Germinal center (tissue), 1 donor: ENCODE data around the gene VSTM2B.

ENCODE experiments used
- DNase-seq: peaks from one replicate; pipeline ENCODE4 v3.0.0; 2012; ENCODE audit warnings: mixed read lengths, low spot score

The VSTM2B gene

DNA sequence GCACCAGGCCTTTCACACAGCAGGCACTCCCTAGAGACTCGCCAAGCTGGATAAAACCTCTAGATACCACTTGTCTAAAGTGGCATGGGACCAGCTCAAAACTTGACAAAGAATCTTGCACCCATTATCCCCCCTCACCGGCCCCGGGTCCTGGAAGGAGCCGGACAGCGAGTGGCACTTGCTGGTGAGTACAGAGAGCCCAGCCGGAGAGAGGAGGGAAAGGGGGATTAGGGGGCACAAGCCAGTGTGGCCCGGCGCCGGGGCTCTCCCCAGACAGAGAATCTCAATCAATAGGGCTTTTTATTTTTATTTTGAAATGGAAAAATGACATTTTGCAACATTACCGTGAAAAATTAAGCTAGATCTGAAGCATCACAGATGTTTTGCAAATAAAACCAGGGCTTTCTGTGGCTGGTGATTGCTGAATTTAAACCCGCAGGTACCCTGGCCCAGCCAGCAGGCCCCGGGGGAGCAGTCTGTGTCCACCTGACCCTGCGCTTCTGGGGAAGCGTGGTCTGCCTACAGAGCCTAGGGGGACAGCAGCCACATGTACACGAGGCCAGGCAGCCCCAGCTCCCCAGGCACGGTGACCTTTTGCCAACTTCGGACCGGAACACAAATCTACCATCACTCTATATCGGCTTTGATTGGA is 10.0 kb upstream of the VSTM2B start:
- no peak for DNase-seq

DNA sequence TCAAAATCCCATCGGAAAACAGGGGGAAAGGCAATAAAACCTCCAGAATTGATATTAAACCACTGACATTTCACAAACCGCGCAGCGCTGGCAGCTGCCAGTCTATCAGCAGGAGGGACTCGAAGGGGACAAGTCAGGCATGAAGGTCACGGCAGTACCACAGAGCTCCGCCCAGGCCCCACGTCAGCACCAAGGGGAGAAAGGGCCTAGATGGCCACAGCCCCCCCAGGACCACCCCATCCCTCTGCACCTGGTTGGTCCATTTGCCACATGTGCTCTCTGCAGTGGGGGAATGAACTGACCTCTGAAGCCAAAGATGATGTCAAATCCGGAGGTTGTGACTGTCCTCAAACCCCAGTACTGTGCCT is 9.5 kb upstream of the VSTM2B start:
- no peak for DNase-seq

DNA sequence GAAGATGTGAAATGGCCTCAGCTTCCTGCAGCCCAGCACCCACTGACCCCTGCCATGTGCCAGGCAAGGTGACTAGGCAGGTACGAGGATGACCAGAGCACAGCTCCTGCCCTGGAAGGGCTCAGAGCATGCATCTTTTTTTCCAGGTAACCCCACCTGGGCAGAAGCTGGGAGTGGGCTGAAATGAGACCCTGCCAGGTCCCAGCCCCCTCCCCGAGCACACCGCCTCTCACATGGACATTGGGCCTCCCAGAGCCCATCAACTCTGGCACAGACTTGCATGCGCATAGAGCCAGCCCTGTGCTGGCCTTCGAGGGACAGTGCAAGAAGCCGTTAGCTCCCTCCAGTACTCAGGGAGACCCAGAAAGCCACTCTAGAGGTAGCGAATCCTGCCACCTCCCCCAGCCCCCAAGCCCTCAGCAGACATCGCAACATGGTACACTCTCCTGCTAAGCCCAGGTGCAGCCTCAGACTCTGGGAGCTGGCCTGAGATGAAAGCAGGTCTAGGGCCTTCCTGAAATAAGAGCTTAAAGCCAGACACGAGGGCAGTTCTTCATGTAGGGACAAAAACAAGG is 8.9 kb upstream of the VSTM2B start:
- no peak for DNase-seq

DNA sequence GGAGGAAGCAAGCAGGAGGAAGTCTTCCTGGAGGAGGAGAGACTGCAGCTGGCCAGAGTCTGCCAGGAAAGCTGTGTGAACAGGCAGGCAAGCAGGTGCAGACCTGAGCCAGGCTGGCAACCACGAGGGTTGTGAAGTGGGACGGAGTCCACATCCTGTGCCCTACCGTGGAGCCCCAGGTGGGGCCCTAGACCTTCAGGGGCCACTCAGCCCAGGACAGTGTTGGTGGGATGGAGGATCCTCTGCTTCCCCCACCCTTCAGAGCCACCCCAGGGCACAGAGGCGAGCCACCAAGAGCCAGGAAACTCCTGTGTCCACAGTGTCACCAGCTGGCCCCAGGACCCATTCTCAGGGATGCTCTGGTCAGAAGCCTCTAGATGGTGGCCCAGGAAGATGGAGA is 8.4 kb upstream of the VSTM2B start:
- DNase-seq = no peak

DNA sequence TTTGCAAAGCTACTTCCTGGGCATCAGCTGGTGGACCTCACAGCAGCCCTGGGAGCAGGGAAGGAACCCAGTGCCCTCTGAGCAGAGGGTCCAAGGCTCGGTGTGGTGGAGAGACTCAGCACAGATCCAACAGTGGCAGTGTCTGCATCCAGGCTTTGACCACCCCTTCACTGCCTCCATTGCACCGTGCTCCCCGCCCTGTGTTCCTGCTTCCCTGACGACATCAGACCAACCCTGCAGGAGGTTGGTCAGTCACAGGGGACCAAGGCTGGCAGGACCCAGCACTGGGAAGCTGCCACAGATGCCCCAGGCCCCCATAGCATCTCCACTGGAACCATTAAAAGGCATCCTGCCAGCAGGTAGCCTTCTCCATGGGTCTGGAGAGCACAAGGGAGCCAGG is 7.8 kb upstream of the VSTM2B start:
- no peak for DNase-seq

DNA sequence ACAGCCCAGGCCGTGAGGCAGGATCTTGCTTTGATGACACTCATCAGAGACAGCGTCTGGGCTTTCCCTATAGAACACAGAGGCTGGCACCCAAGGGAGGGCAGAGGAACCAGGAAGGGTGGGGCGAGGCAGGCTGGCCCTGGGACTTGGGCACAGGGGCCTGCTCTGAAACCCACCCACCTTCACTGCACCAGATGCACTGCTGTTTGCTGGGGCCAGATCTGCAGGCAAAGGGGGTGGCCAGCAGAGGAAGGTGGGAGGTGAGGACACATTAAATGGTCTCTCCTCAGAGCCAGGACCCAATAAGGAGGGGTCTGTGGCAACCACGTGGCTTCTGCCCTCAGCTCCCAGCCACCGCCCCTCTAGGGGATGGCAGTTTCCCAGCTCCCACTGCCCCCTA is 6.6 kb upstream of the VSTM2B start:
- no peak for DNase-seq

DNA sequence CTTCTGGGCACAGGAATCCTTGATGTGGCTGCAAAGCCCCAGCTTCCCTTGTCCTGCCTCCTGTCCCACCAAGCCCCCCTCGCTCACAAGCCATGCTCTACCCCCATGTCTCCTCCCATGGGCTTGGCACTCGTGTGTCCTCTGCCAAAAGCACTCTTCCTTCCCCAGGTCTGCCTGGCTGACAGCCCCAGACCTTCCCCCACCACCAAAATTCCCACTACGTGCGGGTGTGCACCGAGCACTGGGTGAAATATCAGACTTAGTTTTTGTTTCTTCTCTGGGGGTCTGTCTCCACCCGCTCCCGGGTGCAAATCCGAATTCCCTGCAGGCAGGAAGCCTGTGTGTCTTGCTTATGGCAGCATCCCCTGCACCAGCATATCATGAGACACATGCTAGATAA is 5.9 kb upstream of the VSTM2B start:
- no peak for DNase-seq

DNA sequence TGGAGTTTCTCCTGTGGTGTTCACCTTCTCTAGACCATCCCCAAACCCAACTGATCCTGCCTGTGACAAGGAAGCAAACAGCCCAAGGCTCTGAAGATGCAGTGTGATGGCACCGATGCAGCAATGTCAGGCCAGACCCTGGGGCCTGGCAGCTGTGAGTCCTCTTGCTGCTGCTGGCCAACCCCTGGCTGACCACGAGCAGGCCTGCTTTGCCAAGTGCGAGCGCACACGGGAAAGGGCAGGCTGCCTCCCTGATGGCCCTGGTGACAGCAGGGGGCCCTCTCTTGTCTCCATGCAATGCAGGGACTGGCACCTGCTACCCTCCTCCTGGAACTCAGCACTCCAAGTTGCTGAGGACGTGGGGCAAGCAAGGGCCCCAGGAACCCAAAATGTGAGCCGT is 5.4 kb upstream of the VSTM2B start:
- no peak for DNase-seq

DNA sequence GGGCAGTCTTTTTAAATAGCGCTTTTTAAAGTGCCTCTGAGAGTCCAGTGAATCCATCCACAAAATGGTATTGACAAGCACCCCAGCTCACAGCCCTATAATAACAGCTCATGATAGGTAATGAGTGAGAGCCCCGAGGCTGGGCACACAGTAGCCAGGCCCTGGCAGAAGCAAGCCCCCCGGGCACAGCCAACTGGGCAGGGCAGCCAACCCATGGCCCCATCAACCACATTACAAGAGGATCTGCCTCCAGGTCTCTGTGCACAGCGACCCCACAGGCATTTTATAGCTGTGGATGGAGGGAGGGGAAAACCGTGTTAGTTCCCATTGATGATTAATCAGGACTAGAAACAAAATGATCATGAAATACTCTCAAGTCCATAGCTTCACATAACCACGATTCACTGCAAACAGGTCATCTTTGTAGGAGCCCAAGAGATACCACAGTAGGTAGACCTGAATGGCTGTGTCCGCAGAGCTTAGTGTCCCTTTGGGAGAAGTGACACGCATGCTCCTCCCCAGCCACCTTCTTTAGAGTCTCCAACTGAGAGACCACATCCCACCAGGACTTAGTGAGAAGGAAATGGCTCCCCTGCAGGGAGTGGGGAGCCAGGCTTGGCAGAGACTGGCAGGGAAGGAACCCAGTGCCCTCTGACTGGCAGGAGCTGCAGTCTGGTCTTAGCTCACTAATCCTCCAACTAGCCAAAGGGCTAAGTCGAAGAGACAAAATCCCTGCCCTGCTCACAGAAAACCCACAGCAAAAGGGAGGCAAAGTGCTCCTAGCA is 4.3 kb upstream of the VSTM2B start:
- DNase-seq = no peak

DNA sequence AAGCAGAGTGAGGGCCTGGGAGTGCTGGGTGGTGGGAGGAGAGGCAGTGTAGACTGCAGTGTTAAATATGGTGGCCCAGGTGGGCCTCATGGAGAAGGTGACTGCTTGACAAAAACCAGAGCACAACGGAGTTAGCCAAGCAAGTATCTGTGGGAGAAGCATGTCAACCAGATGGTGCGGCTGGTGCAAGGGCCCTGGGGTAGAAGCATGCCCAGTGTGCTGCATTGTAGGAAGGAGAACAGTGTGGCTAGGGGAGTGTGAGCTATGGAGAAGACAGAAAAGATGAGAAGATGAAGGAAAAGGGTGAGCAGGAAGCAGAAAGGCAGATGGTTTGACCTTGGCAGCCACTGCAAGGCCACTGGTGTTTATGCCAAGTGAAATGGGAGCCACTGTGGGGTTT is 2.2 kb upstream of the VSTM2B start:
- no peak for DNase-seq

DNA sequence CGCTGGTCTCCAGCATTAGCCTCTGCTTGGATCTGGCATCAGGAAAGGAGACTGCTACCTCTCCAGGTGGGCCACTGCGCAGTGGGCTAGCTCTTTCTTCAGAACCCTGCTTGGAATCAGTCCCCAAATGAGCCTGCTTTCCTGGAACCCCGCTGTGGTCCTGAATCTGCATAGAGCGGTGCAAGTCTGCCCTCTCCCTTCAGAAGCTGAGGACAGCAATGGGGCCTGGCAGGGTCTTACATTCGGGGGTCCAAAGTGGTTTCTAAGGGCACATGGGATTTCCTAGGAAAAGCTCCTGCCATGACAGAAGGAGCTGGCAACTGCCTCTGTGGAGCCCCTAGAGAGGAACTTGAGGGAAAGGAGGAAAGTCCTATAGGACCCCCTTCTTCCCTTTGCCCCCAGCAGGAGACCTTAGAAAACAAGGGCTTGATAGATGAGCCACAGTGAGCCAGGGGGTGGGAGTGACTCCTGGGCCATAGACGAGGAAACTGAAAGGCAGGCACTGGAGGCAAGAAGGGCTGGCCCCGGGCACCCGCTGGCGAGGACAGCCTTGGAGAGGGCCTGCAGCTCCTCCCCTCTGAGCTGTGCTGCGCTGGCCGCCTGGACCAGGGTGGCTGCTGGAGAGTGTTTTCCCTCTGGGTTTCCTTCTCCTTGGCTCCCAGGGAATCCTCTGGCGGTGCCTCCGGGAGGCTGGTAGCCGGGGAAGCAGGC is 1.4 kb upstream of the VSTM2B start:
- DNase-seq = no peak

DNA sequence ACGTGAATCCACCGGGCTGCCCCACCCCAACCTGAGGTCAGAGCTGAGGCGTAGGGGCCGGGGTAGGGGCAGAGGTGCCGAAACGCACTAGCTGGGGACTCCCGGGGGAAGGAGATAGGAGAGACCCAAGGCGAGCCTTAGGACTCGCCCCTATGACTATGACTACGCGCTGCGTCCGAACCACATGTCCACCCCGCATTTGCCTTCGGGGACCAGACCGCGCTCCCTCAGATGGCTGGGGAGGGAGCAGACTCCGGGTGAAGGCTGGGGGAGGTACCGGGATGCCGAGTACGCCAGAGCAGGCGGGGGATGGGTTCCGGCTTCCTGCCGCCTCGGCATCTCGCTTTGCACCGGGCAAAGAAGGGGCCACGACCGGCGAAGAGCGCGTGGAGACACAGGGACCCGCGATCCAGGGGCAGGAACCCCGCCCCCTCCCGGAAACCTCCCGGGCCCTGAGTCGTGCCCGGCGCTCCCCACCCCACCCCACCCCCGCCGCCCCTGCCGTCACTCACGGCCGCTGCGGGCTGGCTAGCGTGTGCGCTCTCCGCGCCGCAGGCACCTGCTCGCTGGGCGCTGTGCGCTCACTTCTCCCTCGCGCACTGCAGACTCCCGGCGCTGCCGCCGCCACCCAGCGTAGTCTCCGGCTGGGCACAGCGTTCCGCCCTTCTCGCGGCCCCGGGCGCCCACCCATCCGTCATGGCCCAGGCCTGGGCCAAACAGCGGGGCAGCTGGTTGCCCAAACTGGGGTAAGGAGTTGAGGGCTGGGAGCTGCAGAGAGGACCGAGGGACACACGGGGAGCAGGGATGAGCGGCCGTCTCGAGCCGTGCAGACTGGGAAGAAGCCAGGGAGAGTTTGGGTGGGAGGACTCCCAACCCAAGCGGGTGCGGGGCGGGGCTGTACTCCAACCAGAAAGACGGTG is 622 bp upstream of the VSTM2B start:
- no peak for DNase-seq

DNA sequence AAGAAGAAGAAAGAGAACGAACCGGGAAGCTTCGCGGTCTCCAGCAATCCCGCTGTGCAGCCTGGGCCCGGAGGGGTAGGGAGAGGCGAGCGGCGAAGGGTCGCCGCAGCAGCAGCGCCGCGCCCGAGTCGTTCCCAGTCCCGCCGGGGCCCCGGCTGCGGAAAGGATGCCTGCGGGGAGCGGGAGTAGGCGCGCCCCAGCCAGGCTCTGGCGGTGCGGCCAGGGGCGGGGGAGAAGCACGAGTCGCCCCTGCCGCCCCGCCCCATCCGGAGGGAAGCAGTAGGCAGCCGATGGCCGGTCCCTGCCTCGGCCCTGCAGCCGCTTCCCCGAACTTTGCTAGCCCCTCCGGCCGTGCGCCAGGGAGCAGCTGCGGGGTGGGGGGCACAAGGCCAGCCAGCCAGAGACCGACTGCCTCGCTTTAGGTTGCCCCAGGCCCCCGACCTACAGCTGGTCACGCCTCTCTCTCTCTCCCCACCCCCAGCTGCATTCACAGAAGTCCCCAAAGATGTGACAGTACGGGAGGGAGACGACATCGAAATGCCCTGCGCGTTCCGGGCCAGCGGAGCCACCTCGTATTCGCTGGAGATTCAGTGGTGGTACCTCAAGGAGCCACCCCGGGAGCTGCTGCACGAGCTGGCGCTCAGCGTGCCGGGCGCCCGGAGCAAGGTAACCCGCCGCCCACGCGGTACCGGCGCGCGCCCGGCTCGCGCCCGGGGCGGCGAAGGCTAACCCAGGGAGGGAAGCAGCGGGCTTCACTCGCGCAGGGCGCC is 1.1 kb downstream of the VSTM2B start:
- DNase-seq = peak; percentile 29

DNA sequence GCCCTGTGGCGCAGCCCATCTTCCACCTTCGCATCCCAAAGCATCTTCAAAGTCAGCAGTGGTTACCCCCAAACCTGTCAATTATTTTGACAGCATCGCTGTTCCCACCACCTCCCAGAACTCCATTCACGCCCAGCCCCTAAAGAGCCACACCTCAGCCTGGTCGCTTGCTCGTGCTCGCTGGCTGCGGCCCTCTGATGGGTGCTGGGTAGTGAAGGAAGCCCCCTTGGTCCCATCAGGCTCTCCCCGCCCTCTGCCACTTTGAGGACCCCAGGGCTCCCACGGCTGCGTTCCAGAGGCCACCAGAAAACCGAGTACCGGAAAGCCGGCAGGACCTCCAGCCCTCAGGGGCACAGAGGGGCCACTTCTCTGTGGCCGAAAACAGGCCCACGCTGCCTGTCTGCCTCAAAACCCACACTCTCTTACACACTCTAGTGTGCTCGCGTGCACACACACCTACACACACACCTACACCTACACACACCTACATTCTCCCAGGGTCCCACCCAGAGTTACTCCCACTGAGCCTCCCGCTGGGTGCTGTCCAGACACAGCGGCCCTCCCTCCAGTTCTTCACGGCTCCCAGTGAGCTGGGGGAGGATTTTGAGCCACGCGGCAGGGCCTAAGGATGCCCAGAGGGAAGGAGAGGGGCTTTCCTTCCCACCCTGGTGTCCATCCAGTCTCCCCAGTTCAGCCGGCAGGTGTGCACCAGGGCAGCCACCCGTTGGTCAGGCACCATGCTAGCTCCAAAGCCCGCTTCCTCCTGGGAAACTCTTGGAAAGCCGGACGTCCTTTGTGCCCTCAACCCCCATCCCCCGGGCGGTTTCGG is 1.9 kb downstream of the VSTM2B start:
- DNase-seq = no peak

DNA sequence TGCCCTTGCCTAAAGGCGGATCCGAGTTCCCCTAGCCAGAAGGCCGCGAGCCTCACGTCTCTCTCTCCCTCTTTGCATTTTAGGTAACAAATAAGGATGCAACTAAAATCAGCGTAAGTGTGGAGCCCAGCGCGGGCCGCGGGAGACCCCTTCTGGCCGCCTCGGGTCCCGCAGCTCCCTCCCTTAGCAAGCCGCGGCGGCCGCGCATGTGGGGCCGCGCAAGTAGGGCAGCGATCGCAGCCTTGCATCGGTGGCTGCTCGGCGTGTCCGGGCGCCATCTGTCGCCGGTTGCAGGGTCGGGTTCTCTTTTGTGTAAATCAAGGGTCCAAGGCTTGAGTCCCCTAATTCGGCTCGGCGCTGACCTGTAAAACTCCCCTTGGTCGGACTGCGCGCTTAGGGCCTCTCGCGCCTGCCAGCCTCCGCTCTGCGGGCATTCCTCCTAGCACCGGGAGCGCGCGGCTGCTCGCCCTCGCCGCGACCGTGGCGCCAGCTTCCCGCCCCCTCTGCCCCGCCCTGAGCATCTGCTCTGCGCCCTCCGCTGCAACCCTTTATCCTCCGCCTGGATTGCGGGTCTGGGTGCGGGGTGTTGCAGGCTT is 2.7 kb downstream of the VSTM2B start:
- peak; percentile 85 for DNase-seq

DNA sequence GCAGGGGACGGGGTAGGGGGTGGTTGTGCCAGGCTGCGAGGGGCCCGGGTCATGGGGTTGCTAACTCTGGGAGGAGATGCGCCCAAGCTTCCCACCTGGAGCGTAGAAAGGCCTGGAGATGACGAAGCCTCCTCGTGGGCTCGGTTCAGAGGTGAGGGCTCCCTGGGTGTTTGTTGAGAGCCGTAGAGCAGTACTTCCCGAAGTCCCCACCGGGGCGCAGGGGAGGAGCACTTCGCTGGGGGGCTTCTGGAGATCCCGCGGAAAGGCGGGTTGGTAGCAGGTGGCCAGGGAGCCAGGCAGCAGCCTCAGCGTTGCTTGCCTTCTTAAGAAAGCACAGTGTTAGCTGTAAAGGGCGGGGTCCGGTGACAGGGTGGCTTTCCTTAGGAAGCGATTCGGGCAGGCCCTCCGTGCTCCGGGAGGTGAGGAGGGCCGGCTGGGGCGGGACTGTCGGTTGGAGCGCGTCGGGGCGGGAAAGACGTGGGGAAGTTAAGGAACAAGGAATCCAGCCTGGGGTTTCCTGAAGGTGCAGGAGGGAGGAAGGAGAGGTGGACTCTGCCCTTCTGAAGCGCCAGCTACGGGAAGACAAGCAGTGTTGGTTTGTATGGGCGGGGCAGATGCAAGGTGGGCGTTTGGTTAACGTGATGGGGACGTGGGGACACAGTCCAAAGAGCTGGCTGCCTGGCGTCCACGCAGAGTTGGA is 3.3 kb downstream of the VSTM2B start:
- peak; percentile 23 for DNase-seq

DNA sequence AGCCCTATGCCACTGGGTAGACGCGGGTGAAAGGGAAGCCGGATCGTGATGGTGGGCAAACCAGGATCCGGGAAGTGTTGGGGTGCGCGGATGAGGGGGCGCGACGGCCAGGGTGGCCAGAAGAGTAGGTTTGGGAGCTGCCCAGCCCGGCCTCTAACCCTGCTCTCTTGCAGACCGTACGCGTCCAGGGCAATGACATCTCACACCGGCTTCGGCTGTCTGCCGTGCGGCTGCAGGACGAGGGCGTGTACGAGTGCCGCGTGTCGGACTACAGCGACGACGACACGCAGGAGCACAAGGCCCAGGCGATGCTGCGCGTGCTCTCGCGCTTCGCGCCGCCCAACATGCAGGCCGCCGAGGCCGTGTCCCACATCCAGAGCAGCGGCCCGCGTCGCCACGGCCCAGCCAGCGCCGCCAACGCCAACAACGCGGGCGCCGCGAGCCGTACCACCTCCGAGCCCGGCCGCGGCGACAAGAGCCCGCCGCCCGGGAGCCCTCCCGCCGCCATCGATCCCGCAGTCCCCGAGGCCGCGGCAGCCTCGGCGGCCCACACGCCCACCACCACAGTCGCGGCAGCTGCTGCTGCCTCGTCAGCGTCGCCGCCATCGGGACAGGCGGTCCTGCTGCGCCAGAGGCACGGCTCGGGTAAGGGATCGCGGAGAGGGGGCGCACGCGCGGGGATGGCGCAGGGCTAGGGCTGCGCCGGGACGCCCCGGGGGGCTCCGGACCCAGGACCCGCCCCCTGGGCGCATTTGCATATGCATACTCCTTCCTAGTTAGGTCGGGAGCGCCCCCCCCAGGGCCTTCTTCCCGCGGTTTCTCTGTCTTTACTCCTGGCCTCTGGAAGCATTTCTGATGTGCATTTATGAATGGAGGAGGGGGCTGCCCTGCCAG is 4.1 kb downstream of the VSTM2B start:
- DNase-seq = no peak
